Measurements from ENCODE around the gene FILIP1L. TPM values are rescaled to one million over a fixed set of nuclear protein-coding genes. Genes with fewer than 3 reads are reported as not detected.

Gene FILIP1L
- total RNA-seq, 1 donor from 2014 or later = 1.5 TPM

GRCh38 chr3:99875929-99876841, 238.1 kb downstream of the FILIP1L start:
- Mint-ChIP-seq H3K4me3 (peak overlapping the region; percentile 81), H3K4me1 (peaks cover 26% of the 10 kb centered on the region), H3K27ac (peak overlapping the region; percentile 39), H3K9me3 (no peaks in the 10 kb centered on the region), H3K36me3 (ENCODE audit: low read depth) (no peaks in the 10 kb centered on the region), H3K27me3 (no peaks in the 10 kb centered on the region)
- CTCF ChIA-PET = interaction anchor here (0.9 to 1.6 kb wide), 4 partner anchors 35 to 384 kb away, joined by 3 to 5 read pairs (median 4); partner anchors contain the start of gene TBC1D23
- ATAC-seq (ENCODE audit: low read depth) = peak; percentile 98
- intact Hi-C loops (cut with micrococcal nuclease) = loop anchor here (1.0 kb wide), 5 partner anchors 59 to 378 kb away; partner anchors contain the start of gene CMSS1
- peak; percentile 69 for DNase-seq
- POLR2A ChIA-PET = interaction anchor here (0.9 to 1.5 kb wide), 4 partner anchors 59 to 385 kb away, joined by 3 to 4 read pairs (median 4); partner anchors contain the start of genes CMSS1 and TBC1D23
- TF ChIP-seq CTCF (IDR thresholded peaks at IDR 0.05) = no peak

- POLR2A ChIA-PET = interaction anchor here (1.0 to 1.5 kb wide), 3 partner anchors 58 to 385 kb away, joined by 3 to 4 read pairs (median 4); partner anchors contain the start of genes CMSS1 and TBC1D23
These were observed 238.7 kb downstream of the FILIP1L start for GRCh38 chr3:99875581-99875928.

GRCh38 chr3:99874237-99875002, 239.9 kb downstream of the FILIP1L start:
- H3K36me3 Mint-ChIP-seq (ENCODE audit: low read depth) = no peaks in the 10 kb centered on the region
- intact Hi-C loops (cut with micrococcal nuclease) = no loop called here
- peaks cover 26% of the 10 kb centered on the region for H3K4me1 Mint-ChIP-seq
- CTCF ChIA-PET = interaction anchor here (0.9 kb wide), 1 partner anchor 43 kb away, joined by 7 read pairs; no protein-coding TSS in a partner anchor
- DNase-seq = no peak
- POLR2A ChIA-PET = no interaction called here
- H3K27me3 Mint-ChIP-seq = no peaks in the 10 kb centered on the region
- TF ChIP-seq CTCF (IDR thresholded peaks at IDR 0.05) = no peak
- H3K4me3 Mint-ChIP-seq = no peak overlapping the region
- no peak overlapping the region for H3K27ac Mint-ChIP-seq
- no peak for ATAC-seq (ENCODE audit: low read depth)
- H3K9me3 Mint-ChIP-seq = no peaks in the 10 kb centered on the region

More at GRCh38 chr3:99875581-99875928, 238.7 kb downstream of the FILIP1L start:
- peak overlapping the region; percentile 4 for H3K27ac Mint-ChIP-seq
- TF ChIP-seq CTCF (IDR thresholded peaks at IDR 0.05) = no peak
- CTCF ChIA-PET = interaction anchor here (0.9 to 1.6 kb wide), 5 partner anchors 34 to 385 kb away, joined by 3 to 7 read pairs (median 4); partner anchors contain the start of gene TBC1D23
- H3K36me3 Mint-ChIP-seq (ENCODE audit: low read depth) = no peaks in the 10 kb centered on the region
- no peaks in the 10 kb centered on the region for H3K9me3 Mint-ChIP-seq
- ATAC-seq (ENCODE audit: low read depth) (no peak), DNase-seq (no peak)
- no peaks in the 10 kb centered on the region for H3K27me3 Mint-ChIP-seq
- intact Hi-C loops (cut with micrococcal nuclease) = no loop called here
- peaks cover 26% of the 10 kb centered on the region for H3K4me1 Mint-ChIP-seq
- peak overlapping the region; percentile 81 for H3K4me3 Mint-ChIP-seq

- Mint-ChIP-seq H3K4me3 (no peak overlapping the region), H3K4me1 (peaks cover 23% of the 10 kb centered on the region), H3K27ac (no peak overlapping the region), H3K27me3 (no peaks in the 10 kb centered on the region), H3K36me3 (ENCODE audit: low read depth) (no peaks in the 10 kb centered on the region), H3K9me3 (no peaks in the 10 kb centered on the region)
- DNase-seq (no peak), ATAC-seq (ENCODE audit: low read depth) (no peak)
- intact Hi-C loops (cut with micrococcal nuclease) = no loop called here
- POLR2A ChIA-PET = no interaction called here
- CTCF ChIA-PET = interaction anchor here (1.0 kb wide), 1 partner anchor 195 kb away, joined by 3 read pairs; no protein-coding TSS in a partner anchor
- TF ChIP-seq CTCF (IDR thresholded peaks at IDR 0.05) = no peak
These were observed 240.8 kb downstream of the FILIP1L start for GRCh38 chr3:99873269-99874102.
